Iris pigment epithelial cell (primary cell): ENCODE results near the gene MARCHF5.
"Not testable (repeated sequence)": the region's sequence is repeated elsewhere in the genome, so short reads cannot be mapped to it uniquely, and the experiment has no call there.

Experiments used
- DNase-seq: peaks from one replicate; pipeline ENCODE4 v3.0.0-alpha.2; 2011; ENCODE audit warnings: low read depth

The MARCHF5 gene

DNA sequence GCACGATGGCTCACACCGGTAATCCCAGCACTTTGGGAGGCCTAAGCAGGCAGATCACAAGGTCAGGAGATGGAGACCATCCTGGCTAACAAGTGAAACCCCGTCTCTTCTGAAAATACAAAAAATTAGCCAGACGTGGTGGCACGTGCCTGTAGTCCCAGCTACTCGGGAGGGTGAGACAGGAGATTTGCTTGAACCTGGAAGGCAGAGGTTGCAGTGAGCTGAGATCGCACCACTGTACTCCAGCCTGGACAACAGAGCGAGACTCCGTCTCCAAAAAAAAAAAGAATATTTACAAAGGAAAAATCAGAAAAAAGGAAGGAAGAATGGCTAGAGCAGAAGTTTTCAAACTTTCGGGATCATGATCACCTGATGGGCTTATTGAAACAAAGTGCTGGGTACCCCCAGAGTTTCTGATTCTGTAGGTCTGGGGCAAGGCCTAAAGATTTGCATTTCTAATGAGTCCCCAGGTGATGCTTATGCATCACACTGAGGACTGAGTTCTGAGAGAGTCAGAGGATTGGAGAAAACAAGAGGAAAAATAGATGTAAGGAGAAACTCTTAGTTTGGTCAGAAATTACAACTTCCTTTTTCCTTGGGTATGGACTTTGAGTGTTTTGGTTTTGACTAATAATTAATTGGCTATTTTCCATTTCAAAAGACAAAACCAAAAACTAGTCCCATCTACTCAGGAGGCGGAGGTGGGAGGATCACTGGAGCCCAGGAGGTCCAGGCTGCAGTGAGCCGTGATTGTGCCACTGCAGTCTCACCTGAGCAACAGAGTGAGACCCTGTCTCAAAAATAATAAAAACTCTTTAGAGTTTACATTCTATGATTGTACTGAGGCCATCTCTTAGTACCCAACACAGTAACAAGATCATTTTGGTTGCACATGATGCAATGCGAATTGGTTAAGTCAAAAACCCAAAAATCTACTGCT is 14.4 kb downstream of the MARCHF5 start:
- no peak for DNase-seq

DNA sequence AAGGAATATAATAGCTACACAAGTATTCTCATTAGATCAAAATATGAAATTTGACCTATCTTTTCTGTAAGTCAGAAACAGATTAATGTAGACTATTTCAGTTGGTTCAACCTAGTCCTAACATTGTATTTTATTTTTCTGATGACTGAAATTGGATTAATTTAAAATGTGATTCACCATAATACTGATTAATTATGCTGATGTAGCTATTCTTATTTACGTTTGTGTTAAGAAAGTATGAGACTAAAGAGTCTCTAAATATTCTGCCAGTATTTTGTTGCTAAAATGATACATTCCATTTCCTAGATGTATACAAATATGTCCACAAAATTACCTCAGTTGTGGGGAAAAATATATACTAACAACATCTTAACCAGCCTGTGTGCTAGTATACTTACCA is 18.3 kb downstream of the MARCHF5 start:
- no peak for DNase-seq

DNA sequence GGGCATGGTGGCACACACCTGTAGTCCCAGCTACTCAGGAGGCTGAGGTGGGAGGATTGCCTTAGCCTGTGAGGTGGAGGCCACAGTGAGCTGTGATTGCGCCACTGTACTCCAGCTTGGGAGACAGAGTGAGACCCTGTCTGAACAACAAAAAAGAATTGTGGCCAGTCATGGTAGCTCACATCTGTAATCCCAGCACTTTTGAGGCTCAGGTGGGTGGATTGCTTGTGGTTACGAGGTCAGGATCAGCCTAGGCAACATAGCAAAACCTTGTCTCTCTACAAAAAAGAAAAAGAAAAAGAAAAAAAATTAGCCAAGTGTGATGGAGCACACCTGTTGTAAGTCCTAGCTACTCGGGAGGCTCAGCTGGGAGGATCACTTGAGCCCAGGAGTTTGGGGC is 22.8 kb downstream of the MARCHF5 start:
- no peak for DNase-seq

DNA sequence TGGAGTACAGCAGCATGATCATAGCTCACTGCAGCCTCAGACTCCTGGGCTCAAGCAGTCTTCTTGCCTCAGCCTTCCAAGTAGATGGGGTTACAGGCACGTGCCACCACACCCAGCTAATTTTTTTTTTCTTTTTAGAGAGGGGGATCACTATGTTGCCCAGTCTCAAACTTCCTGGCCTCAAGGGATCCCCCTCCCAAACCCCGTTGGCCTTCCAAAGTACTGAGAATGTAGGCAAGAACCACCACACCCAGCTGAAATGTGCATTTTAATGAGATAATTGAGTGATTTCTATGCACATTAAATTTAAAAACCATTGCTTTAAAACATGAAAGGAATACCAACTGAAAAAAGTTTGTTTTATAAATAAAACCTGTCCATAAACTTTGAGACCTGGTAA is 25.6 kb downstream of the MARCHF5 start:
- DNase-seq: no peak

DNA sequence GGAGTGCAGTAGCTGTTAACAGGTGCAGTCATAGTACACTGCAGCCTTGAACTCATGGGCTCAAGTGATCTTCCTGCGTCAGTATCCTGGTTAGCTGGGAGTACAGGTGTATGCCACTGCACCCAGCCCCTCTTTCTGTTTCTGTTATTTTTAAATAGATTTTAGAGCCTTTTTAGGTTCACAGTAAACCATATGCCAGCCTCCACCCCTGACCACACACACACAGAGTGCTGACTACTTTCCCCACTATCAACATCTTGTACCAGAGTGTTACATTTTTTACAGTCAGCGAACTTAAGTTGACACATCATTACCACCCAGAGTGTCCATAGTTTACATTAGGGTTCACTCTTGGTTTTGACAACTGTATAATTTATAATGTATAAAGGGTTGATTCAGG is 32.1 kb downstream of the MARCHF5 start:
- DNase-seq: no peak

DNA sequence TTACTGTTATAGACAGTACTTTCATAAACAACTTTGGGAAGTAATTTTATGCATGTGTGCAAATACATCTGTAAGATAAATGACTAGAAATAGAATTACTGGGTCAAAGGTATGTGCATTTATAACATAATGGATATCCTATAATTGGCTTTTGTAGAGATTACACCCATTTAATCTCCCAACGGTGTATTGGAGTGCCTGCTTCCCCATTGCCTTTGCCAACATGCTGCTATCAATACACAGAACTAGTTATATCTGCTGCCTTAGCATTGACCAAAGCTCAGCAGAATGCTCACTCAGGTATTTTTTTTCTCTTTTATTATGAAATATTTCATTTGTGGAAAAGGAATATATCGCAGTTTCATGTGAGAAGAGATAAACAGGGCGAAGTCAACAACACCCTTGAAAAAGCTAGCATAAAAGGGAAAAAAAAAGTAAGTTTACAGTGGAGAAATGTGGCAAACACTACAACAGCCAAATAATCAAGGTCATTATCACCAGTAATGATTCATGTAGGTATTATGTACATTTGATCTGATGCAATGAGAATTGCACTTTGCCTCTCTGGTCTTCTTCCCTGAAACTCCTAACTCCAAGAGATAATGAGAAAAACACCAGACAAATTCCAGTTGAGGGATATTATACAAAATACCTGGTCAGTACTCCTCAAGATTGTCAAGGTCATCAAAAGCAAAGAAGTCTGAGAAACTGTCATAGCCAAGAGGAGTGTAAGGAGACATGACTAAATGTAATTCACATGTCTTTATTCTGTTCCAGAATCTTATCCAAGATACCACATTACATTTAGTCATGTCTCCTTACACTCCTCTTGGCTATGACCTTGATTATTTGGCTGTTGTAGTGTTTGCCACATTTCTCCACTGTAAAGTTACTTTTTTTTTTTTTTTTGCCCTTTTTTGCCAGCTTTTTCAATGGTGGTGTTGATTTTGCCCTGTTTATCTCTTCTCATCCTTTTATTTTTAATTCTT is 36.8 kb downstream of the MARCHF5 start:
- DNase-seq: peak; percentile 23

DNA sequence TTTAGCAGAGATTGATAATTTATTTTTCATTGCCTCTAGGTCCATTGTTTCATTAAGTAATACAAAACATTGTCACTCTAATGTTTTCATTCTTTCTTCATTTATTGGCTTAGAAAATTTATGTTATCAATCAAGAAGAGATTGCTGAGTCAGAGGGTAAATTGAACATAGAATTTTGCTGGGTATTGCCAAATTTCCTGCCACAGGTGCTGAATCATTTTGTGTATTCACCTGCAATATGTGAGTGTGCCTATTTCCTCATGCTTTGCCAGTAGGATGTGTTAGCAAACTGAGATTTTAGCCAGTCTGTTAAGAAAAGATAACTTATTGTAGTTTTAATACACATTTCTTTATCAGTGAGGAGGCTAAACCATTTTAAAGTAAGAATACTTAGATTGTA is 38.0 kb downstream of the MARCHF5 start:
- no peak for DNase-seq

DNA sequence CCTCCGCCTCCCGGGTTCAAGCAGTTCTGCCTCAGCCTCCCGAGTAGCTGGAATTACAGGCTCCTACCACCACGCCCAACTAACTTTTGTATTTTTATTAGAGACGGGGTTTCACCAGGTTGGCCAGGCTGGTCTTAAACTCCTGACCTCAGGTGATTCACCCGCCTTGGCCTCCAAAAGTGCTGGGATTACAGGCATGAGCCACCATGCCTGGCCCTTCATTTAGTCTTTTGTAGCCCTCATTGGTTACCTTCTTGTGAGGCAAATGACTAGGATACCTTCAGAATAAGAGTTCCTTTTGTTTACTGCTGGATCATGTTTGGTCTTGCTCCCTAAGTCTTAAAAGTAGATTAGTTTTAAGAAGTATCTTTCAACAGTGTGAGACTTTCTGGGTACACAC is 39.0 kb downstream of the MARCHF5 start:
- DNase-seq: peak; percentile 14

DNA sequence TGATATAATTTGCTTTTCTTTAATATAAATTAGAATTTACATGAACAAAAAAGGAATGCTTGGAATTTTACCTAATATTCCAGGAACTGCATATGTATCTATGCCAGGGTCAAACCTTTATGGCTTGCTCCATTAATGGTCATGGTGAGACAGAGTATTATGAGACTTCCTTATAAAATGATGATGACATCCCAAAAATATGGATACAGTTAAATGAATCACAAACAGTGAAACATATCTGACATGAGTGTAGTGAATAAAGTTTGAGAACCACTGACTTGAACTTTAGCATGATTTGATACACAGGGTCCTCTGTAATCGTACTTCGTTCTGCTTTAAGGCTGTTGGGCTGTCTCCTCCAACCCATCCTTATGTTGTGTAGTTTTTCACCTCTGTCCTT is 51.8 kb downstream of the MARCHF5 start:
- DNase-seq: peak; percentile 34

DNA sequence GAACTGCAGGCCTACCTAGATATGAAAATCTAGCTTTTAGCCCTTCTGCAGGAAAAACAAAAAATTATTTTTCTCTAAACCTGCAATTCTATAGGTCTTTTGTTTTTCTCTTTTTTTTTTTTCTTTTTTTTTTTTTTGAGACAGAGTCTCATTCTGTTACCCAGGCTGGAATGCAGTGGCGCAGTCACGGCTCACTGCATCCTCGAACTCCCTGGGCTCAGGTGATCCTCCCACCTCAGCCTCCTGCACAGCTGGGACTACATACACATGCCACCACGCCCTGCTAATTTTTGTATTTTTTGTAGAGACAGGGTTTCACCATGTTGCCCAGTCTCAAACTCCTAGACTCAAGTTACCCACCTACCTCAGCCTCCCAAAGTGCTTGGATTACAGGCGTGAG is 54.6 kb downstream of the MARCHF5 start:
- DNase-seq: not testable (repeated sequence)

DNA sequence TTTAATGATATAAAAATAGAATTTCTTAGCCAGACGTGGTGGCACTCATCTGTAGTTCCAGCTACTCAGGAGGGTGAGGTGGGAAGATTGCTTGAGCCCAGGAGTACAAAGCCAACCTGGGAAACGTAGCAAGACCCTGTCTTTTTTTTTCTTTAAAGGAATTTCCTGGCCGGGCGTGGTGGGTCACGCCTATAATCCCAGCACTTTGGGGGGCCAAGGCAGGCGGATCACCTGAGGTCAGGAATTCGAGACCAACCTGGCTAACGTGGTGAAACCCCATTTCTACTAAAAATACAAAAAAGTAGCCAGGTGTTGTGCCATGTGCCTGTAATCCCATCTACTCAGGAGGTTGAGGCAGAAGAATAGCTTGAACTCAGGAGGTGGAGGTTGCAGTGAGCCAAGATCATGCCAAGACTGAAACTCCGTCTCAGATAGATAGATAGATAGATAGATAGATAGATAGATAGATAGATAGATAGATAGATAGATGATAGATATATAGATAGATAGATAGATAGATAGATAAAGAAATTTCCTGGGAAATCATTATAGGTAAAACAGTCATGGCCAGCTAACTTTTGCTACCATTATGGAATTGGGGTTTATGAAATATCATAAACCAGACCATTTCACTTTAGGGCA is 56.2 kb downstream of the MARCHF5 start:
- DNase-seq: not testable (repeated sequence)

DNA sequence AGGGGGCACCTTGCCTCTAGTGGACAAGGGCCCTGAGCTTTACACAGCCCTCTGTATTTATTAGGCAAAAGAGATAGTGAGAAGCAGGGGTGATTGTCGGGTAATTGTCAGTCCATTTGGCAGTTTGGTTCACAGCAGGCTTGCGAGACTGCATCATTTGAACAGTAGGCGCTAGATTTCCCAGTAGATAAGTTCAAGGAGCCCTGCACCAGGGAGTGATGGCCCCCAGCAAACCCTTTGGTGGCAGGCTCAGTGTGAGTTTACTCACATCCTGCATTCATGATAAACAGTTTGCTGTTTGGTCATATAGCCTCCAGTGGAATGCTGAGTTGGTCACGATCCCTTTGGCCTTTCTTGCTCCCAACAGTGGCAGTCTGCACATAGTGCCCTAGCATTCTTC is 59.4 kb downstream of the MARCHF5 start:
- no peak for DNase-seq

DNA sequence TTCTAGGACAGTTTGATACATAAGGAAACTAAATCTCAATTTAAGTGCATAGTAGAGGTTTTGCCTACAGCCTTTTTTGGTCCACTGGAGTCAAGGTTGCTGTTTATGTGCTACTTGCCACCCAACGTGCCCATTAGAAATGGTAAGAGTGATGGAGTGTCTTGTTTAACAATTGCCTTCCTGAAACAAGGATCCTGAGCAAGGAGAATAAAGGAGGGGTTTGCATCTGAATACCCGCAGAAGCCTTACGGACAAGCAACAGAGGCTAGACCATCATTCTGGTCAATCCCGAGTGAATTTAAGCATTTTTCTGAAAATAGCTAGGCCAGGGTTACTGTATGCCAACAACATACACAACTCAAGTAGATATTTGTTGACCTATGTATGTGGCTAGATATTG is 63.6 kb downstream of the MARCHF5 start:
- no peak for DNase-seq

DNA sequence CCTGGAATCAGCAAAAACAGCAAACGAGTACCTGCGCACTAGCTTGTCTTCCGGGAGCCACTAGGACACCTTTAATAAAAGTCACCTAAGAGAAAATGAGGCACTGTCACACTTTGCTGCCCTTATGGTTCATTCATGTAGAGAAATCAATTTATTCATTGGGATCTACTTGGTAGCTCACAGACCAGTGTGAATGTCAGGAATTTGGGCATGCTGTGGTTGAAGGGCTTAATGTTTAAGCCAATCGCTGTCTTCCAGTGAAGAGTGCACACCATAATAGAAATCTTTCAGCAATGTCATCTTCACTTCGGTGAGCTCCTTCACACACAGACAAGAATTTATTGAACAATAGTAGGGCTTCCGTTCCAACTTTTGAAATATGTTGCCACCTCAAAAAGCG is 65.1 kb downstream of the MARCHF5 start:
- no peak for DNase-seq

DNA sequence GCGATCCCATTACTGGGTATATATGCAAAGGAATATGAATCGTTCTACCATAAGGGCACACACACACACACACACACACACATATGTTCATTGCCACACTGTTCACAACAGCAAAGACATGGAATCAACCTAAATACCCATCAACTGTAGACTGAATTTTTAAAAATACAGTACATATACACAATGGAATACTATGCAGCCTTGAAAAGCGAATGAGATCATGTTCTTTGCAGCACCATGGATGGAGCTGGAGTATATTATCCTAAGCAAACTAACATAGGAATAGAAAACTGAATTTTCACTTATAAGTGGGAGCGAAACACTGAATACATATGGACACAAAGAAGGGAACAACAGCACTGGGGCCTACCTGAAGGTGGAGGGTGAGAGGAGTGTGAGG is 72.5 kb downstream of the MARCHF5 start:
- no peak for DNase-seq

DNA sequence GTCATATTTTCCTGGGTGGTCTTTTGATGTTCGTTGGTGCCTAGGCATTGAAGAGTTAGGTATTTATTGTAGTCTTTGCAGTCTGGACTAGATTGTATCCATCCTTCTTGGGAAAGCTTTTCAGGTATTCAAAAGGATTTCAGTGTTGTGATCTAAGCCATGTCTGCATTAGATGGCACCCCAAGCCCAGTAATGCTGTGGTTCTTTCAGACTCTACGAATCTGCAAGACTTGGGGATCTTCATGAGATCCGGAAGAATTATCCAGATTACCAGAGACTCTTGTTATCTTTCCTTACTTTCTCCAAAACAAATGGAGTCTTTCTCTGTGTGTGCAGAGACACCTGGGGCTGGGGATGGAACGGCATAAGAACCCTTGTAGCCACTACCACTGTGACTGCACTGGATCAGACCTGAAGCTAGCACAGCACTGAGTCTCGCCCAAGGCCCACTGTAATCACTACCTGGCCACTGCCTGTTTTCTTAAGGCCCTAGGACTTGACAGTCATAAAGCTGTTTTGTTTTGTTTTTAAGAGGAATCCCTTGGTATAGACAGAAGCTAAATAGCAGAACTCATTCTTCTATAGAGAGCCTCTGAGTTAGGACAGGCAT is 75.5 kb downstream of the MARCHF5 start:
- no peak for DNase-seq

DNA sequence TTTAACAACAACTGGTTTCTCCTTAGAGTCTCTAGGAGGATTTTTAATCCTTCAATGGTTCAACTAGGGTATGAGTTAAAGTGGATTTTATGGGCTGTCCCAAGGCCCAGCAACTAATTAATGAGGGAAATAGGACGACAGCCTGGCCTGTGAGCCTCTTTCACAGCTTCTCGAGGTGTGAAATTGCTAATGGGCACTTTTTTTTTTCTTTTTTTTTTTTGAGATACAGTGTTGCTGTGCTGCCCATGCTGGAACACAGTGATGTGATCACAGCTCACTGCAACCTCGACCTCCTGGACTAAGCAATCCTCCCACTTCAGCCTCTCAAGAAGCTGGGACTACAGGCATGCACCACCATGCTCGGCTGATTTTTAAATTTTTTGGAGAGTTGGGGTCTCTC is 87.0 kb downstream of the MARCHF5 start:
- no peak for DNase-seq

DNA sequence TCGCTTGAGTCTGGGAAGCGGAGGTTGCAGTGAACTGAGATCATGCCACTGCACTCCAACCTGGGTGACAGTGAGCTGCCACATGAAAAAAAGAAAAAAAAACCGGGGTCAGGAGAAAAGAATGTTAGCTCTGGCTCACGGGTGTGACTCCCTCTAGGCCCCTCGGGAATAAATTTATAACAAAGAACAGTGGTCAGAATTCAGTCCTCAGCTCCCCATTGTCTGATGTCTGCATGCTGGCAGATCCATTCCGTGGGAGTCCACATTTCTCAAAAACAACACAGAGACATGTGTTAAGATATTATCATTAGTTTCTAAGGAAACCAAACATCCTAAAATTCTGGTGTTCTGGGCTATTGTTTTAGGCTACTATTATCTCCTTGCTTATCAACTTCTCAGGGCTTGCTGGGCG is 90.6 kb downstream of the MARCHF5 start:
- DNase-seq: no peak

DNA sequence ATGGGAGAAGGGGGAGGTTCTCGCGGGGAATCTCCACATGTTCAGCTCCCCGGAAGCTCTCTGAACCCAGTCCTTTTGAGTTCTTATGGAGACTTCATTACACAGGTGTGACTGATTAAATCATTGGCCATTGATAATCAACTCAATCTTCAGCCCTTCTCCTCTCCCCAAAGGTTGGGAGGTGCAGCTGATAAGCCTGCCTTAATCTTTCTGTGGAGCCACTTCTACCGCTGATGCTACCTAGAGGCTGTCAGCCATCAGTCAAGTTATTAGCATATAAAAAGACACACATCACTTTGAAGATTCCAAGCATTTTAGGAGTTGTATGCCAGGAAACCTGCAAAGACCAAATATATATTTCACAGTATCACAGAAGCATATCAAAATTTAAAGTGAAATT is 91.7 kb downstream of the MARCHF5 start:
- no peak for DNase-seq

DNA sequence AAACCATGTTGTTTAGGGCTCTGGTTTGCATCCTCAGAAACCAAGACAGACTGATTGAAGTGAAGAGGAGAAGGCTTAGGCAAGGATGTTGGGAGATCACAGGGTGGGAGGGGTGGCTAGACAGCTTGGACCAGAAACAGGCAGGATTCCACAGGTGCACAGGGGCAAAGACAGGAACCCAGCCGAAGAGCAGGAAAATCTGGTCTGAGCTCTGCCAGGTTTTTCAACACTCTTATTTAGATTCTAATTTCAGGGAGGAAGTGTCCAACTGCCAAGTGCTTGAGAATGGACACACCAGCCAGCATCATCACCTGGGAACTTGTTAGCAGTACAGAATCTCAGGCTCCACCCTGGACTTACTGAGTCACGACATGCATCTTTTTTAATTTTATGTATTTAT is 93.8 kb downstream of the MARCHF5 start:
- DNase-seq: no peak

DNA sequence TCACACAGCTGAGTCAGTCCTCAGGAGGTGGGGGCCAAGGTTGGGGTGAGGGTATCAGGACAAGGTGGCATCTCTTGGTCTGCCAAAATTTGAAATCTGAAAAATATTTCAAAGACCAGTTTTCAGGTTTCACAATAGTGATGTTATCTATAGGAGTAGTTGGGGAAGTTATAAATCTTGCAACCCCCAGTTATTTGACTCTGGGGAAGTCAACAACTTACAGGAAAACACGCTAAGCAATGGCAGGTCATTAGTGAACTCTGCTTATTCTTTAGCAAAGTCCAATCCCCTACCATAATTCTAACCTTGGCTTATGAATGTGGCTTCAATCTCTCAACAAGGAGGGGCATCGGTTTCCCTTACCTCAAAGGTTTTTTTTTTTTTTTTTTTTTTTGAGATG is 94.9 kb downstream of the MARCHF5 start:
- no peak for DNase-seq
